Measurements from ENCODE around the gene UTP25.

DNA sequence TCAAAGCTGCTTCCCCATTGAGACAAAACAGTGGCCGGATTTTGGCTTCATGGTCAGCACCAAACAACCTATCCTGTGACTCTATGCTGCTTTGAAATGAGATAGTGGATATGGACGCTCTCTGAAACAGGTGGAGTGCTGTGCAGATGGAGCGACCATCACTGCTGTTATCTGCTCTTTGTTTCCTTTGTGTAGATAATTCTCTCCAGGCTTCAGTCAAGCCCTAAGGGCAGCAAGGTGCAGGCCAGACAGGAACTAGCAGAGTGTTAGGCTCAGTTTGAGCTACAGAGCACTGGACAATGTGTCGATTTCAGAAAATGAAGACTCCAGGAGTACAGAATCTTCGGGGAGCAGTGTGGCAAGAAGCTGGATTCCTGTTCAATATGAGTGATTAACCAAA, 17.0 kb upstream of the UTP25 start:
- TF ChIP-seq, protein P1, sequence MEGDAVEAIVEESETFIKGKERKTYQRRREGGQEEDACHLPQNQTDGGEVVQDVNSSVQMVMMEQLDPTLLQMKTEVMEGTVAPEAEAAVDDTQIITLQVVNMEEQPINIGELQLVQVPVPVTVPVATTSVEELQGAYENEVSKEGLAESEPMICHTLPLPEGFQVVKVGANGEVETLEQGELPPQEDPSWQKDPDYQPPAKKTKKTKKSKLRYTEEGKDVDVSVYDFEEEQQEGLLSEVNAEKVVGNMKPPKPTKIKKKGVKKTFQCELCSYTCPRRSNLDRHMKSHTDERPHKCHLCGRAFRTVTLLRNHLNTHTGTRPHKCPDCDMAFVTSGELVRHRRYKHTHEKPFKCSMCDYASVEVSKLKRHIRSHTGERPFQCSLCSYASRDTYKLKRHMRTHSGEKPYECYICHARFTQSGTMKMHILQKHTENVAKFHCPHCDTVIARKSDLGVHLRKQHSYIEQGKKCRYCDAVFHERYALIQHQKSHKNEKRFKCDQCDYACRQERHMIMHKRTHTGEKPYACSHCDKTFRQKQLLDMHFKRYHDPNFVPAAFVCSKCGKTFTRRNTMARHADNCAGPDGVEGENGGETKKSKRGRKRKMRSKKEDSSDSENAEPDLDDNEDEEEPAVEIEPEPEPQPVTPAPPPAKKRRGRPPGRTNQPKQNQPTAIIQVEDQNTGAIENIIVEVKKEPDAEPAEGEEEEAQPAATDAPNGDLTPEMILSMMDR (IDR thresholded peaks at IDR 0.05; ENCODE audit: low read depth, low read length, poor library complexity, severe bottlenecking) = no peak
- no peak for TF ChIP-seq EZH2phosphoT487 (IDR thresholded peaks at IDR 0.05; ENCODE audit: borderline replicate concordance, low read length)
